Hepatocyte (in vitro differentiated cells): ENCODE measurements around the gene NSL1. TPM values are rescaled to one million over a fixed set of nuclear protein-coding genes. Genes with fewer than 3 reads are reported as not detected.
"Not testable (repeated sequence)": the region's sequence is repeated elsewhere in the genome, so short reads cannot be mapped to it uniquely, and the experiment has no call there.

Source experiments
- DNase-seq: peaks from one replicate; pipeline ENCODE4 v3.0.0-alpha.2; 2016; ENCODE audit warnings: low spot score
- H2AFZ ChIP-seq: fragments of 200-600 bp; sonication (generic); 2 replicates; pipeline ENCODE4 v1.6.0; 2016; ENCODE audit warnings: antibody characterized with exemption, mild to moderate bottlenecking
- H3K27ac ChIP-seq: fragments of 200-600 bp; sonication (generic); 2 replicates; pipeline ENCODE4 v1.5.1; 2016; ENCODE audit warnings: mild to moderate bottlenecking
- H3K27me3 ChIP-seq: fragments of 200-600 bp; sonication (generic); 2 replicates; pipeline ENCODE4 v1.6.1; 2016
- H3K36me3 ChIP-seq: fragments of 200-600 bp; sonication (generic); replicated peaks from 2 replicates; pipeline ENCODE4 v1.5.1; 2016; ENCODE audit warnings: low read depth; ENCODE audit not compliant: insufficient read depth
- H3K4me1 ChIP-seq: fragments of 200-600 bp; sonication (generic); 2 replicates; pipeline ENCODE4 v1.5.1; 2016; ENCODE audit warnings: mild to moderate bottlenecking, moderate library complexity; ENCODE audit not compliant: insufficient read depth
- H3K4me2 ChIP-seq: fragments of 200-600 bp; sonication (generic); 2 replicates; pipeline ENCODE4 v1.6.0; 2016
- H3K4me3 ChIP-seq: fragments of 200-600 bp; sonication (generic); 2 replicates; pipeline ENCODE4 v1.5.1; 2016; ENCODE audit warnings: mild to moderate bottlenecking
- H3K79me2 ChIP-seq: fragments of 200-600 bp; sonication (generic); 2 replicates; pipeline ENCODE4 v1.6.0; 2017; ENCODE audit warnings: mild to moderate bottlenecking
- H3K9me2 ChIP-seq: fragments of 200-600 bp; sonication (generic); replicated peaks from 2 replicates; pipeline ENCODE4 v1.6.0; 2017; ENCODE audit warnings: mild to moderate bottlenecking; ENCODE audit not compliant: insufficient read depth
- H3K9me3 ChIP-seq: fragments of 200-600 bp; sonication (generic); 2 replicates; pipeline ENCODE4 v1.5.1; 2016; ENCODE audit warnings: low read depth, mild to moderate bottlenecking
- H4K20me1 ChIP-seq: fragments of 200-600 bp; sonication (generic); 2 replicates; pipeline ENCODE4 v1.6.0; 2016; ENCODE audit warnings: mild to moderate bottlenecking; ENCODE audit not compliant: insufficient read depth, poor library complexity, severe bottlenecking
- CTCF ChIP-seq: fragments of 200-600 bp; sonication (generic); IDR thresholded peaks from 2 replicates; pipeline ENCODE4 v1.5.1; 2016; ENCODE audit warnings: antibody characterized with exemption, mild to moderate bottlenecking; ENCODE audit not compliant: poor library complexity
- EZH2 ChIP-seq: fragments of 200-600 bp; sonication (generic); IDR thresholded peaks from 2 replicates; pipeline ENCODE4 v1.6.1; 2016; ENCODE audit warnings: antibody characterized with exemption, mild to moderate bottlenecking, borderline replicate concordance
- EZH2phosphoT487 ChIP-seq: fragments of 200-600 bp; sonication (generic); IDR thresholded peaks from one replicate; pipeline ENCODE4 v1.6.1; 2018; ENCODE audit warnings: antibody characterized with exemption, mild to moderate bottlenecking, low read depth, moderate library complexity; ENCODE audit not compliant: unreplicated experiment, severe bottlenecking
- WGBS: methylation state at CpG from one replicate; pipeline ENCODE4 v1.1.6; 2016; ENCODE audit warnings: low lambda C conversion rate; ENCODE audit errors: missing lambda C conversion rate; 5-methylcytosine and 5-hydroxymethylcytosine counted together
- polyA plus RNA-seq: library from polyadenylated mRNA; unstranded; fragments of >200 nt; fragmentation: Nextera tagmentation; extraction: Ambion mirVana; gene quantifications from 2 replicates; pipeline ENCODE4 v1.2.1, GENCODE V29; 2016
- total RNA-seq: library from RNA; depleted of rRNA; stranded (reverse); fragments of >200 nt; gene quantifications from 2 replicates; pipeline ENCODE4 v1.2.3, GENCODE V29; 2014

Gene NSL1
- total and polyA plus RNA-seq, 2 experiments from 2014 or later: 27.2 to 39.5 TPM

- H4K20me1 ChIP-seq: no peaks in the 10 kb centered on the region
- peaks cover 15% of the 10 kb centered on the region for H3K9me3 ChIP-seq
- H3K9me2 ChIP-seq: no peaks in the 10 kb centered on the region
- no peak for DNase-seq
- no peak overlapping the region for H3K27ac ChIP-seq
- 63% methylated on average over 1 of the region's 1 CpG for WGBS
- no peak overlapping the region for H2AFZ ChIP-seq
- no peaks in the 10 kb centered on the region for H3K36me3 ChIP-seq
- H3K4me1 ChIP-seq: no peaks in the 10 kb centered on the region
- H3K27me3 ChIP-seq: no peaks in the 10 kb centered on the region
- H3K4me3 ChIP-seq: no peak overlapping the region
- TF ChIP-seq CTCF (no peak), EZH2phosphoT487 (no peak), EZH2 (no peak)
- H3K4me2 ChIP-seq: no peak overlapping the region
- H3K79me2 ChIP-seq: peaks cover 36% of the 10 kb centered on the region
These were observed 22.0 kb downstream of the NSL1 start for GRCh38 chr1:212769459-212770167.

GRCh38 chr1:212766825-212767224 lies 24.8 kb downstream of the NSL1 start:
- not testable (repeated sequence) for H3K36me3 ChIP-seq, H3K9me2 ChIP-seq, H3K4me1 ChIP-seq, H3K27me3 ChIP-seq, H4K20me1 ChIP-seq, H3K4me2 ChIP-seq, H2AFZ ChIP-seq, H3K27ac ChIP-seq, H3K4me3 ChIP-seq, DNase-seq
- Histone ChIP-seq H3K79me2 (peaks cover 42% of the 10 kb centered on the region), H3K9me3 (peaks cover 15% of the 10 kb centered on the region)
- WGBS: 83% methylated on average over 2 of the region's 2 CpGs

GRCh38 chr1:212764718-212765281 lies 26.8 kb downstream of the NSL1 start:
- Histone ChIP-seq H3K79me2 (peaks cover 47% of the 10 kb centered on the region), H3K9me3 (peaks cover 11% of the 10 kb centered on the region)
- DNase-seq, H3K36me3 ChIP-seq, H4K20me1 ChIP-seq, H3K4me3 ChIP-seq, H3K9me2 ChIP-seq, H3K4me2 ChIP-seq, H3K4me1 ChIP-seq, H3K27ac ChIP-seq, H2AFZ ChIP-seq, H3K27me3 ChIP-seq: not testable (repeated sequence)
- WGBS: 100% methylated on average over 1 of the region's 1 CpG

GRCh38 chr1:212762839-212763238 lies 28.7 kb downstream of the NSL1 start:
- H3K79me2 ChIP-seq: peaks cover 49% of the 10 kb centered on the region
- H3K9me2 ChIP-seq: no peaks in the 10 kb centered on the region
- H3K4me3 ChIP-seq: no peak overlapping the region
- no peaks in the 10 kb centered on the region for H3K36me3 ChIP-seq
- DNase-seq: no peak
- H3K27ac ChIP-seq: no peak overlapping the region
- no peak overlapping the region for H3K4me2 ChIP-seq
- no peak for TF ChIP-seq EZH2phosphoT487
- TF ChIP-seq CTCF: no peak
- no peak for TF ChIP-seq EZH2
- WGBS: 96% methylated on average over 9 of the region's 9 CpGs
- H2AFZ ChIP-seq: no peak overlapping the region
- H3K27me3 ChIP-seq: no peaks in the 10 kb centered on the region
- H3K9me3 ChIP-seq: no peaks in the 10 kb centered on the region
- H3K4me1 ChIP-seq: no peaks in the 10 kb centered on the region
- no peaks in the 10 kb centered on the region for H4K20me1 ChIP-seq
